Lower leg skin (tissue), 4 donors: ENCODE results near the gene FHOD3. TPM values are rescaled to one million over a fixed set of nuclear protein-coding genes. Genes with fewer than 3 reads are reported as not detected.
"Not testable (repeated sequence)": the region's sequence is repeated elsewhere in the genome, so short reads cannot be mapped to it uniquely, and the experiment has no call there.

Source experiments
- DNase-seq, 2 donors: peaks; one replicate each; pipeline ENCODE4 v3.0.0-alpha.2; 2019; ENCODE audit warnings: low spot score in 2 of 2
- H3K4me3 ChIP-seq: fragments of 200-600 bp; sonication (generic); 2 replicates; pipeline ENCODE4 v1.5.1; 2017; ENCODE audit warnings: mild to moderate bottlenecking, low read depth; ENCODE audit not compliant: poor library complexity, severe bottlenecking
- CTCF ChIP-seq, 3 donors: fragments of 450-650 bp; IDR thresholded peaks; one replicate each; pipeline ENCODE4 v1.5.1; 2016; ENCODE audit warnings: antibody characterized with exemption in 3 of 3, mild to moderate bottlenecking in 3 of 3, moderate library complexity in 2 of 3
- POLR2A ChIP-seq, 2 donors: fragments of 450-650 bp; IDR thresholded peaks; one replicate each; pipeline ENCODE4 v1.6.1; 2016 to 2017; ENCODE audit warnings: antibody characterized with exemption in 2 of 2, mild to moderate bottlenecking in 1 of 2, moderate library complexity in 1 of 2
- WGBS, 2 donors: methylation state at CpG; one replicate each; pipeline ENCODE4 v1.1.5; 2018; 5-methylcytosine and 5-hydroxymethylcytosine counted together
- intact Hi-C: fragments of 100-400 bp; cut with DNase I; formaldehyde crosslinking; loops from one replicate; pipeline ENCODE4 v1.15.0; 2023; ENCODE audit warnings: low total_unique reads
- total RNA-seq, 4 donors: library from RNA; depleted of rRNA; stranded (reverse); fragments of >200 nt; gene quantifications; one replicate each; pipeline ENCODE4 v1.1.0, GENCODE V29; 2016

The FHOD3 gene
- total RNA-seq, 4 donors from 2014 or later = 5.3 to 15.1 (median 7.8) TPM

GRCh38 chr18:36813824-36814223 is 516.3 kb downstream of the FHOD3 start:
- 90 to 93% methylated on average over 3 of the region's 3 CpGs for WGBS, 2 donors
- intact Hi-C loops = loop anchor here (5.0 kb wide), 1 partner anchor 782 kb away; no protein-coding TSS in a partner anchor
- TF ChIP-seq POLR2A (IDR thresholded peaks at IDR 0.05) (no peak), CTCF (IDR thresholded peaks at IDR 0.05) (no peak)
- no peak for DNase-seq
- H3K4me3 ChIP-seq = no peak overlapping the region

- no peak for DNase-seq
- no peak overlapping the region for H3K4me3 ChIP-seq
- intact Hi-C loops = loop anchor here (5.0 kb wide), 1 partner anchor 783 kb away; no protein-coding TSS in a partner anchor
- WGBS, 2 donors = 50 to 63% methylated on average over 1 of the region's 1 CpG
- TF ChIP-seq CTCF (IDR thresholded peaks at IDR 0.05) (no peak), POLR2A (IDR thresholded peaks at IDR 0.05) (no peak)
These were observed 517.5 kb downstream of the FHOD3 start for GRCh38 chr18:36814994-36815393.

GRCh38 chr18:36816096-36816495 is 518.6 kb downstream of the FHOD3 start:
- DNase-seq, intact Hi-C loops: not testable (repeated sequence)

GRCh38 chr18:36817039-36817438 is 519.5 kb downstream of the FHOD3 start:
- 88 to 93% methylated on average over 1 of the region's 1 CpG for WGBS, 2 donors
- intact Hi-C loops = no loop called here

More at GRCh38 chr18:36816096-36816495, 518.6 kb downstream of the FHOD3 start:
- H3K4me3 ChIP-seq = not testable (repeated sequence)

GRCh38 chr18:36818652-36819051 is 521.1 kb downstream of the FHOD3 start:
- TF ChIP-seq POLR2A (IDR thresholded peaks at IDR 0.05) (no peak), CTCF (IDR thresholded peaks at IDR 0.05) (no peak)
- WGBS, 2 donors = 79 to 94% methylated on average over 3 of the region's 3 CpGs
- no peak overlapping the region for H3K4me3 ChIP-seq
- intact Hi-C loops = no loop called here
- DNase-seq = no peak

More at GRCh38 chr18:36817039-36817438, 519.5 kb downstream of the FHOD3 start:
- no peak for TF ChIP-seq CTCF (IDR thresholded peaks at IDR 0.05)
- TF ChIP-seq POLR2A (IDR thresholded peaks at IDR 0.05) = no peak
- no peak overlapping the region for H3K4me3 ChIP-seq
- no peak for DNase-seq

- no peak overlapping the region for H3K4me3 ChIP-seq
- intact Hi-C loops = no loop called here
- DNase-seq = no peak
- TF ChIP-seq CTCF (IDR thresholded peaks at IDR 0.05) = no peak
- no peak for TF ChIP-seq POLR2A (IDR thresholded peaks at IDR 0.05)
These were observed 522.1 kb downstream of the FHOD3 start for GRCh38 chr18:36819621-36820020.
